WTC11 (cell line): ENCODE results near the gene PRRC2A.

ENCODE experiments used
- IRF2 ChIP-seq: sonication (generic); formaldehyde crosslinking; IDR thresholded peaks from 2 replicates; pipeline ENCODE4 v1.8.0; 2022; ENCODE audit warnings: low read depth, missing genetic modification reagents, borderline replicate concordance
- NR3C1 ChIP-seq: sonication (generic); formaldehyde crosslinking; conservative IDR thresholded peaks from 2 replicates; pipeline ENCODE4 v1.8.1; 2023; ENCODE audit warnings: low read depth, mild to moderate bottlenecking, missing genetic modification reagents
- SMAD4 ChIP-seq: sonication (generic); formaldehyde crosslinking; IDR thresholded peaks from 2 replicates; pipeline ENCODE4 v1.8.0; 2022; ENCODE audit warnings: mild to moderate bottlenecking, missing genetic modification reagents
- ZNF423 ChIP-seq: fragments of 250-450 bp; sonication (Bioruptor Pico); IDR thresholded peaks from 2 replicates; pipeline ENCODE4 v2.1.2; 2022; ENCODE audit warnings: mild to moderate bottlenecking, moderate library complexity
- TF ChIP-seq, protein P1 (sequence below): fragments of 200-600 bp; IDR thresholded peaks from 2 replicates; pipeline ENCODE4 v1.8.0; 2022; ENCODE audit warnings: antibody characterized with exemption
- TF ChIP-seq, protein P2 (sequence below): sonication (generic); formaldehyde crosslinking; IDR thresholded peaks from 2 replicates; pipeline ENCODE4 v1.8.0; 2022; ENCODE audit warnings: mild to moderate bottlenecking, missing genetic modification reagents
- TF ChIP-seq, protein P3 (sequence below): sonication (generic); formaldehyde crosslinking; IDR thresholded peaks from 2 replicates; pipeline ENCODE4 v1.8.1; 2023; ENCODE audit warnings: mild to moderate bottlenecking, moderate library complexity, missing genetic modification reagents
- TF ChIP-seq, protein P4 (sequence below): sonication (generic); formaldehyde crosslinking; IDR thresholded peaks from 2 replicates; pipeline ENCODE4 v1.8.1; 2022; ENCODE audit warnings: low read depth, missing genetic modification reagents, borderline replicate concordance

DNA sequence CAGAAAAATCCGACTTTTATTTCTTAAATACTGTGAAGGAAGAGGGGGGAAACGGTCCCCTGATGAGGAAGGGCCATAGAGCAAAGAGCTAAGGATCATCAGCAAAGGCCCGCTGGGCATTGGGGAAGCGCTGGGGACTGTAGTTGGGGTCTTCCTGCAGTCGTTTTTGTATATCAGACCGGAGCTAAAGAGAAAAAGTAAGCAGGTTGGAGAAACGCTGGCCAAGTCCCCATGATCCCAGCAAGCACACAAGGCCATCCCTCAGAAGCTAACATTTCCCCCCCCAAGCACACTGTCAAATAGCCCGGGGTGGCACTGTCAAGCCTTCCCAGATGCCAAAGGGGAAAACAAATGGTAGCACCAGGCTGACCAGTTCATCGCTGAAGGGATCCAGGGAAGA, 18.5 kb downstream of the PRRC2A start:
- TF ChIP-seq, protein P1, sequence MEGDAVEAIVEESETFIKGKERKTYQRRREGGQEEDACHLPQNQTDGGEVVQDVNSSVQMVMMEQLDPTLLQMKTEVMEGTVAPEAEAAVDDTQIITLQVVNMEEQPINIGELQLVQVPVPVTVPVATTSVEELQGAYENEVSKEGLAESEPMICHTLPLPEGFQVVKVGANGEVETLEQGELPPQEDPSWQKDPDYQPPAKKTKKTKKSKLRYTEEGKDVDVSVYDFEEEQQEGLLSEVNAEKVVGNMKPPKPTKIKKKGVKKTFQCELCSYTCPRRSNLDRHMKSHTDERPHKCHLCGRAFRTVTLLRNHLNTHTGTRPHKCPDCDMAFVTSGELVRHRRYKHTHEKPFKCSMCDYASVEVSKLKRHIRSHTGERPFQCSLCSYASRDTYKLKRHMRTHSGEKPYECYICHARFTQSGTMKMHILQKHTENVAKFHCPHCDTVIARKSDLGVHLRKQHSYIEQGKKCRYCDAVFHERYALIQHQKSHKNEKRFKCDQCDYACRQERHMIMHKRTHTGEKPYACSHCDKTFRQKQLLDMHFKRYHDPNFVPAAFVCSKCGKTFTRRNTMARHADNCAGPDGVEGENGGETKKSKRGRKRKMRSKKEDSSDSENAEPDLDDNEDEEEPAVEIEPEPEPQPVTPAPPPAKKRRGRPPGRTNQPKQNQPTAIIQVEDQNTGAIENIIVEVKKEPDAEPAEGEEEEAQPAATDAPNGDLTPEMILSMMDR = no peak
- TF ChIP-seq, protein P2, sequence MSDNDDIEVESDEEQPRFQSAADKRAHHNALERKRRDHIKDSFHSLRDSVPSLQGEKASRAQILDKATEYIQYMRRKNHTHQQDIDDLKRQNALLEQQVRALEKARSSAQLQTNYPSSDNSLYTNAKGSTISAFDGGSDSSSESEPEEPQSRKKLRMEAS (CRISPR knock-in tag) = no peak
- TF ChIP-seq NR3C1 (CRISPR knock-in tag) (no peak), IRF2 (CRISPR knock-in tag) (no peak), ZNF423 (CRISPR knock-in tag) (no peak), SMAD4 (CRISPR knock-in tag) (no peak)
- TF ChIP-seq, protein P3, sequence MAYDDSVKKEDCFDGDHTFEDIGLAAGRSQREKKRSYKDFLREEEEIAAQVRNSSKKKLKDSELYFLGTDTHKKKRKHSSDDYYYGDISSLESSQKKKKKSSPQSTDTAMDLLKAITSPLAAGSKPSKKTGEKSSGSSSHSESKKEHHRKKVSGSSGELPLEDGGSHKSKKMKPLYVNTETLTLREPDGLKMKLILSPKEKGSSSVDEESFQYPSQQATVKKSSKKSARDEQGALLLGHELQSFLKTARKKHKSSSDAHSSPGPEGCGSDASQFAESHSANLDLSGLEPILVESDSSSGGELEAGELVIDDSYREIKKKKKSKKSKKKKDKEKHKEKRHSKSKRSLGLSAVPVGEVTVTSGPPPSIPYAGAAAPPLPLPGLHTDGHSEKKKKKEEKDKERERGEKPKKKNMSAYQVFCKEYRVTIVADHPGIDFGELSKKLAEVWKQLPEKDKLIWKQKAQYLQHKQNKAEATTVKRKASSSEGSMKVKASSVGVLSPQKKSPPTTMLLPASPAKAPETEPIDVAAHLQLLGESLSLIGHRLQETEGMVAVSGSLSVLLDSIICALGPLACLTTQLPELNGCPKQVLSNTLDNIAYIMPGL (CRISPR knock-in tag) = no peak
- TF ChIP-seq, protein P4, sequence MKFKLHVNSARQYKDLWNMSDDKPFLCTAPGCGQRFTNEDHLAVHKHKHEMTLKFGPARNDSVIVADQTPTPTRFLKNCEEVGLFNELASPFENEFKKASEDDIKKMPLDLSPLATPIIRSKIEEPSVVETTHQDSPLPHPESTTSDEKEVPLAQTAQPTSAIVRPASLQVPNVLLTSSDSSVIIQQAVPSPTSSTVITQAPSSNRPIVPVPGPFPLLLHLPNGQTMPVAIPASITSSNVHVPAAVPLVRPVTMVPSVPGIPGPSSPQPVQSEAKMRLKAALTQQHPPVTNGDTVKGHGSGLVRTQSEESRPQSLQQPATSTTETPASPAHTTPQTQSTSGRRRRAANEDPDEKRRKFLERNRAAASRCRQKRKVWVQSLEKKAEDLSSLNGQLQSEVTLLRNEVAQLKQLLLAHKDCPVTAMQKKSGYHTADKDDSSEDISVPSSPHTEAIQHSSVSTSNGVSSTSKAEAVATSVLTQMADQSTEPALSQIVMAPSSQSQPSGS (CRISPR knock-in tag) = no peak
